OCI-LY3 (cell line): Measurements from ENCODE around the gene MYZAP.
A peak's percentile ranks its signal among the peaks of the same experiment; 100 is the strongest.

ENCODE experiments used
- H2AFZ ChIP-seq: fragments of 200-600, 300-600 bp; shearing (Covaris generic); 2 replicates; pipeline ENCODE4 v1.6.0; 2014; ENCODE audit warnings: antibody characterized with exemption, low read depth, low read length
- H3K27ac ChIP-seq: fragments of 200-600, 300-600 bp; sonication (generic); 2 replicates; pipeline ENCODE4 v1.5.1; 2014; ENCODE audit warnings: mild to moderate bottlenecking, low read length, moderate library complexity, mixed read lengths
- H3K27me3 ChIP-seq: fragments of 200-600, 300-600 bp; sonication (generic); 2 replicates; pipeline ENCODE4 v1.6.1; 2014; ENCODE audit warnings: low read depth, low read length, mixed read lengths
- H3K36me3 ChIP-seq: fragments of 200-600, 300-600 bp; sonication (generic); replicated peaks from 2 replicates; pipeline ENCODE3; 2014; ENCODE audit warnings: low read depth, low read length, mixed read lengths
- H3K4me1 ChIP-seq: fragments of 300-600, 200-600 bp; sonication (generic); 2 replicates; pipeline ENCODE4 v1.6.1; 2014; ENCODE audit warnings: low read length, mixed read lengths
- H3K4me2 ChIP-seq: fragments of 200-600, 300-600 bp; sonication (generic); 2 replicates; pipeline ENCODE4 v1.6.1; 2014; ENCODE audit warnings: low read length, mixed read lengths
- H3K4me3 ChIP-seq: fragments of 300-600, 200-600 bp; sonication (generic); 2 replicates; pipeline ENCODE4 v1.5.1; 2014; ENCODE audit warnings: antibody characterized with exemption, mild to moderate bottlenecking, low read length, moderate library complexity
- H3K79me2 ChIP-seq: fragments of 300-600, 200-600 bp; shearing (Covaris generic); 2 replicates; pipeline ENCODE4 v1.6.1; 2014; ENCODE audit warnings: mild to moderate bottlenecking, low read length, mixed read lengths
- H3K9ac ChIP-seq: fragments of 300-600, 200-600 bp; shearing (Covaris generic); 2 replicates; pipeline ENCODE4 v1.6.0; 2014; ENCODE audit warnings: mild to moderate bottlenecking, low read length, moderate library complexity
- H3K9me3 ChIP-seq: fragments of 200-600, 300-600 bp; shearing (Covaris generic); 2 replicates; pipeline ENCODE4 v1.6.1; 2014; ENCODE audit warnings: low read length, mixed read lengths; ENCODE audit not compliant: insufficient read depth
- H4K20me1 ChIP-seq: fragments of 200-600, 300-600 bp; sonication (generic); 2 replicates; pipeline ENCODE4 v1.6.1; 2016; ENCODE audit warnings: low read length, mixed read lengths; ENCODE audit not compliant: insufficient read depth
- CTCF ChIP-seq: fragments of 200-600, 300-600 bp; sonication (generic); IDR thresholded peaks from 2 replicates; pipeline ENCODE4 v1.5.1; 2014; ENCODE audit warnings: antibody characterized with exemption, low read length, low read depth
- EZH2phosphoT487 ChIP-seq: fragments of 200-600 bp; shearing (Covaris generic); IDR thresholded peaks from 2 replicates; pipeline ENCODE4 v1.6.1; 2018; ENCODE audit warnings: antibody characterized with exemption, mixed run types, low read depth

The MYZAP gene

GRCh38 chr15:57667171-57667849 is 75.6 kb downstream of the MYZAP start:
- no peaks in the 10 kb centered on the region for H4K20me1 ChIP-seq
- no peak overlapping the region for H3K4me3 ChIP-seq
- H3K4me1 ChIP-seq: peaks cover 10% of the 10 kb centered on the region
- H3K79me2 ChIP-seq: no peaks in the 10 kb centered on the region
- H3K4me2 ChIP-seq: peak overlapping the region; percentile 66; the same call in 1 of the 2 replicates
- H3K9ac ChIP-seq: no peak overlapping the region
- H3K9me3 ChIP-seq: no peaks in the 10 kb centered on the region
- no peaks in the 10 kb centered on the region for H3K36me3 ChIP-seq
- H2AFZ ChIP-seq: no peak overlapping the region
- no peak for TF ChIP-seq EZH2phosphoT487
- no peak for TF ChIP-seq CTCF
- H3K27ac ChIP-seq: no peak overlapping the region
- no peaks in the 10 kb centered on the region for H3K27me3 ChIP-seq

- Histone ChIP-seq H3K27ac (no peak overlapping the region), H3K9me3 (no peaks in the 10 kb centered on the region), H3K36me3 (no peaks in the 10 kb centered on the region), H3K27me3 (no peaks in the 10 kb centered on the region), H3K79me2 (no peaks in the 10 kb centered on the region), H3K4me2 (peak overlapping the region; percentile 66), H3K4me3 (peak overlapping the region; percentile 15; the same call in 1 of the 2 replicates), H4K20me1 (no peaks in the 10 kb centered on the region), H3K9ac (no peak overlapping the region), H2AFZ (no peak overlapping the region), H3K4me1 (peaks cover 10% of the 10 kb centered on the region)
- TF ChIP-seq CTCF: no peak
- no peak for TF ChIP-seq EZH2phosphoT487
Observed at GRCh38 chr15:57668016-57668415, 76.3 kb downstream of the MYZAP start.

GRCh38 chr15:57671636-57672035 is 79.9 kb downstream of the MYZAP start:
- Histone ChIP-seq H3K36me3 (no peaks in the 10 kb centered on the region), H3K27me3 (no peaks in the 10 kb centered on the region), H3K9ac (no peak overlapping the region), H3K4me3 (no peak overlapping the region), H4K20me1 (no peaks in the 10 kb centered on the region), H3K4me2 (no peak overlapping the region), H3K79me2 (no peaks in the 10 kb centered on the region), H2AFZ (no peak overlapping the region), H3K4me1 (peaks cover 10% of the 10 kb centered on the region), H3K27ac (no peak overlapping the region), H3K9me3 (no peaks in the 10 kb centered on the region)
- TF ChIP-seq CTCF (no peak), EZH2phosphoT487 (no peak)

GRCh38 chr15:57675481-57676181 is 83.9 kb downstream of the MYZAP start:
- Histone ChIP-seq H3K9ac (no peak overlapping the region), H3K4me2 (no peak overlapping the region), H3K4me3 (no peak overlapping the region), H3K27ac (no peak overlapping the region), H2AFZ (no peak overlapping the region), H3K27me3 (no peaks in the 10 kb centered on the region), H3K79me2 (no peaks in the 10 kb centered on the region), H3K4me1 (no peaks in the 10 kb centered on the region), H4K20me1 (no peaks in the 10 kb centered on the region), H3K9me3 (no peaks in the 10 kb centered on the region), H3K36me3 (no peaks in the 10 kb centered on the region)
- TF ChIP-seq EZH2phosphoT487 (no peak), CTCF (no peak)
